Measurements from ENCODE around the gene VCPKMT. TPM values are rescaled to one million over a fixed set of nuclear protein-coding genes. Genes with fewer than 3 reads are reported as not detected.

The VCPKMT gene
- total RNA-seq, 1 experiment from 2014 or later, result 8.2 TPM

DNA sequence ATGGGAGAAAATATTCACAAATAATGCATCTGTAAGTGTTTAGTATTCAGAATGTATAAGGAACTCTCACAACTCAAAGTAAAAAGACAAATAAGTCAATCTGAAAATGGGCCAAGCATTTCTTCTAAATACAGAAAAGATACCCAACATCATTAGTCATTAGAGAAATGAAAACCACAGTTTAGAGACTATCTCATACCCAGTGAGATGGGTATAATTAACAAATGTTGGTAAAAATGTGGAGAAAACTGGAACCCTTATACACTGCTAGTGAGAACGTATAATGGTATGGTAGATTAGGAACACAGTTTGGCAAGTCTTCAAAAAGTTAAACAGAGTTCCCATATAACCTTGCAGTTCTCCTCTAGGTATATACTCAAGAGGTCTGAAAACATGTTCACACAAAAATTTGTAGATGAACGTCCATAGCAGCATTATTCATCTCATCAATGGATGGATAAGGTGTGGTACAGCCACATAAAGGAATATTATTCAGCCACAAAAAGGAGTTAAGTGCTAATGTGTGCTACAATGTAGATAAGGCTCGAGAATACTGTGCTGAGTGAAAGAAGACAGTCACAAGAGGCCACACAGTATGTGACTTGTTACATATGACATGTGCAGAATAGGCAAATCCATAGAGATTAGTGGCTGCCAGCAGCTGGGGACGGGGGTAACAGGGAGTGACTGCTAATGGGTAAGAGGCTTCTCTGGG lies 5.9 kb downstream of the VCPKMT start:
- CTCF ChIA-PET, result no interaction called here
- intact Hi-C loops (cut with micrococcal nuclease), result no loop called here

DNA sequence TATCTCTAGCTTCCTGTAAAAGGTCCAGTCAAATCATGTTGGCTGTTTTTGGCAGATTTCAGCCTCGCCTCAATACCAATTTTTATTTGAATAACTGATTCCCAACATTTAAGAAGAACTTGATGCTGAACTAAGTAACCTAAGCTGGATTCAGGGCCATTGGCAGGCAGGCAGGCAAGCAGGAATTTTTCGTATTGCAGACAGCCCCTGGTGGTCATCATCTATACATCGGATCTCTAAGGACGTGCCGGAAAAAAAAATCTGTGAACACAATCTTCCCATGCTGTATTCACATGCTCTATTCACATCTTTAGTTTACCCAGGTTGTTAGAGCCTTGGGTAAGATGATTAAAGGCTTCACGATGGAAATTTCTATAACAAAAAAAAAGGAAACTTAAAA lies 7.0 kb downstream of the VCPKMT start:
- intact Hi-C loops (cut with micrococcal nuclease), result loop anchor here (5.0 kb wide), 1 partner anchor 342 kb away; the partner anchor contains the start of gene KLHDC2
- H3K9ac ChIP-seq (ENCODE audit: low read length), result no peak overlapping the region
- peaks cover 4% of the 10 kb centered on the region for H3F3A ChIP-seq (ENCODE audit: low read length, unreplicated experiment)
- no TSS peak for BruUV-seq (replicated peaks)
- DNase-seq, result peak; percentile 38
- H3K79me2 ChIP-seq (ENCODE audit: low read length), result peaks cover 29% of the 10 kb centered on the region
- peak; percentile 16; the same call in 1 of the 2 replicates for ATAC-seq
- no peak overlapping the region for H2AFZ ChIP-seq (ENCODE audit: low read length)
- CTCF ChIA-PET, result interaction anchor here (0.6 to 1.1 kb wide), 2 partner anchors 244 to 247 kb away, joined by 3 to 4 read pairs; no protein-coding TSS in a partner anchor
- H3K4me3 ChIP-seq (ENCODE audit: low read length), result no peak overlapping the region
- POLR2A ChIA-PET (ENCODE audit: unreplicated experiment), result interaction anchor here (0.6 kb wide), 2 partner anchors 248 to 451 kb away, joined by 3 read pairs; no protein-coding TSS in a partner anchor
- no peak for TF ChIP-seq EZH2 (IDR thresholded peaks at IDR 0.05; ENCODE audit: low read length, unreplicated experiment)
- no peak for TF ChIP-seq EZH2phosphoT487 (IDR thresholded peaks at IDR 0.05; ENCODE audit: borderline replicate concordance, low read length)
- TF ChIP-seq, protein P1, sequence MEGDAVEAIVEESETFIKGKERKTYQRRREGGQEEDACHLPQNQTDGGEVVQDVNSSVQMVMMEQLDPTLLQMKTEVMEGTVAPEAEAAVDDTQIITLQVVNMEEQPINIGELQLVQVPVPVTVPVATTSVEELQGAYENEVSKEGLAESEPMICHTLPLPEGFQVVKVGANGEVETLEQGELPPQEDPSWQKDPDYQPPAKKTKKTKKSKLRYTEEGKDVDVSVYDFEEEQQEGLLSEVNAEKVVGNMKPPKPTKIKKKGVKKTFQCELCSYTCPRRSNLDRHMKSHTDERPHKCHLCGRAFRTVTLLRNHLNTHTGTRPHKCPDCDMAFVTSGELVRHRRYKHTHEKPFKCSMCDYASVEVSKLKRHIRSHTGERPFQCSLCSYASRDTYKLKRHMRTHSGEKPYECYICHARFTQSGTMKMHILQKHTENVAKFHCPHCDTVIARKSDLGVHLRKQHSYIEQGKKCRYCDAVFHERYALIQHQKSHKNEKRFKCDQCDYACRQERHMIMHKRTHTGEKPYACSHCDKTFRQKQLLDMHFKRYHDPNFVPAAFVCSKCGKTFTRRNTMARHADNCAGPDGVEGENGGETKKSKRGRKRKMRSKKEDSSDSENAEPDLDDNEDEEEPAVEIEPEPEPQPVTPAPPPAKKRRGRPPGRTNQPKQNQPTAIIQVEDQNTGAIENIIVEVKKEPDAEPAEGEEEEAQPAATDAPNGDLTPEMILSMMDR (conservative IDR thresholded peaks at IDR 0.05; ENCODE audit: low read depth, low read length), result peak; percentile 62
- peaks cover 10% of the 10 kb centered on the region for H3K4me1 ChIP-seq (ENCODE audit: insufficient read depth, low read length)
- peaks cover 39% of the 10 kb centered on the region for H3K36me3 ChIP-seq (ENCODE audit: low read depth, low read length)
- no peaks in the 10 kb centered on the region for H3K9me3 ChIP-seq (ENCODE audit: low read length)
- no peak overlapping the region for H3K4me2 ChIP-seq (ENCODE audit: low read length)
- H3K9me2 ChIP-seq (replicated peaks; ENCODE audit: low read length), result no peaks in the 10 kb centered on the region
- no peak overlapping the region for H3K27ac ChIP-seq (ENCODE audit: low read length)
- H3K27me3 ChIP-seq (ENCODE audit: low read length), result no peaks in the 10 kb centered on the region
- 0 out of 2 replicates have a peak, but pooled peaks cover under 1% of the 10 kb centered on the region for H4K20me1 ChIP-seq (ENCODE audit: low read length)

More for the DNA sequence above, 5.9 kb downstream of the VCPKMT start:
- peaks cover 48% of the 10 kb centered on the region for H3K36me3 ChIP-seq (ENCODE audit: low read depth, low read length)
- no peak overlapping the region for H3K27ac ChIP-seq (ENCODE audit: low read length)
- peaks cover 7% of the 10 kb centered on the region for H4K20me1 ChIP-seq (ENCODE audit: low read length)
- no peak overlapping the region for H3K4me2 ChIP-seq (ENCODE audit: low read length)
- no peak overlapping the region for H3K4me3 ChIP-seq (ENCODE audit: low read length)
- H3K27me3 ChIP-seq (ENCODE audit: low read length), result no peaks in the 10 kb centered on the region
- no peak for DNase-seq
- no peak for TF ChIP-seq EZH2phosphoT487 (IDR thresholded peaks at IDR 0.05; ENCODE audit: borderline replicate concordance, low read length)
- TF ChIP-seq EZH2 (IDR thresholded peaks at IDR 0.05; ENCODE audit: low read length, unreplicated experiment), result no peak
- TF ChIP-seq, protein P1 (conservative IDR thresholded peaks at IDR 0.05; ENCODE audit: low read depth, low read length), result no peak
- no peak overlapping the region for H2AFZ ChIP-seq (ENCODE audit: low read length)
- no peak overlapping the region for H3K9ac ChIP-seq (ENCODE audit: low read length)
- peaks cover 40% of the 10 kb centered on the region for H3K79me2 ChIP-seq (ENCODE audit: low read length)
- no peaks in the 10 kb centered on the region for H3K9me3 ChIP-seq (ENCODE audit: low read length)
- no peaks in the 10 kb centered on the region for H3K9me2 ChIP-seq (replicated peaks; ENCODE audit: low read length)
- H3K4me1 ChIP-seq (ENCODE audit: insufficient read depth, low read length), result peaks cover 16% of the 10 kb centered on the region
- POLR2A ChIA-PET (ENCODE audit: unreplicated experiment), result no interaction called here
- peaks cover 4% of the 10 kb centered on the region for H3F3A ChIP-seq (ENCODE audit: low read length, unreplicated experiment)
- no TSS peak for BruUV-seq (replicated peaks)
- ATAC-seq, result no peak

DNA sequence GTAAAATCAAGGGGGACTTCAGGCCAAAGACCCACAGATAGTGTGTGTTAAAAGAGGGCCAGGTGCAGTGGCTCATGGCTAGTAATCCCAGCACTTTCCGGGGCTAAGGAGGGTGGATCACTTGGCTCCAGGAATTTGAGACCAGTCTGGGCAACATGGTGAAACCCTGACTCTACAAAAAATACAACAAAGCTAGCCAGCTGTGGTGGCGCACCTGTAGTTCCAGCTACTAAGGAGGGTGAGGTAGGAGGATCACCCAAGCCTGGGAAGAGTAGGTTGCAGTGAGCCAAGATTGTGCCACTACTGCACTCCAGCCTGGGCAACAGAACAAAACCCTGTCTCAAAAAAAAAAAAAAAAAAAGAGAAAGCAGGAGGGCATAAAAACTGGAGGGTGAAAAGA lies 8.5 kb downstream of the VCPKMT start:
- DNase-seq (no peak), ATAC-seq (no peak)
- H3K79me2 ChIP-seq (ENCODE audit: low read length), result peaks cover 16% of the 10 kb centered on the region
- TF ChIP-seq, protein P1 (conservative IDR thresholded peaks at IDR 0.05; ENCODE audit: low read depth, low read length), result no peak
- TF ChIP-seq EZH2phosphoT487 (IDR thresholded peaks at IDR 0.05; ENCODE audit: borderline replicate concordance, low read length) (no peak), EZH2 (IDR thresholded peaks at IDR 0.05; ENCODE audit: low read length, unreplicated experiment) (no peak)
- no peaks in the 10 kb centered on the region for H4K20me1 ChIP-seq (ENCODE audit: low read length)
- POLR2A ChIA-PET (ENCODE audit: unreplicated experiment), result interaction anchor here (0.6 kb wide), 1 partner anchor 245 kb away, joined by 3 read pairs; no protein-coding TSS in a partner anchor
- no TSS peak for BruUV-seq (replicated peaks)
- H3K4me2 ChIP-seq (ENCODE audit: low read length), result no peak overlapping the region
- no peaks in the 10 kb centered on the region for H3K9me2 ChIP-seq (replicated peaks; ENCODE audit: low read length)
- peaks cover 29% of the 10 kb centered on the region for H3K36me3 ChIP-seq (ENCODE audit: low read depth, low read length)
- H3K9me3 ChIP-seq (ENCODE audit: low read length), result no peaks in the 10 kb centered on the region
- H2AFZ ChIP-seq (ENCODE audit: low read length), result no peak overlapping the region
- H3F3A ChIP-seq (ENCODE audit: low read length, unreplicated experiment), result peaks cover 4% of the 10 kb centered on the region
- H3K27me3 ChIP-seq (ENCODE audit: low read length), result no peaks in the 10 kb centered on the region
- H3K27ac ChIP-seq (ENCODE audit: low read length), result no peak overlapping the region
- CTCF ChIA-PET, result interaction anchor here (1.0 kb wide), 1 partner anchor 240 kb away, joined by 10 read pairs; no protein-coding TSS in a partner anchor
- intact Hi-C loops (cut with micrococcal nuclease), result loop anchor here (5.0 kb wide), 1 partner anchor 341 kb away; the partner anchor contains the start of gene KLHDC2
- peaks cover 7% of the 10 kb centered on the region for H3K4me1 ChIP-seq (ENCODE audit: insufficient read depth, low read length)
- no peak overlapping the region for H3K9ac ChIP-seq (ENCODE audit: low read length)
- H3K4me3 ChIP-seq (ENCODE audit: low read length), result no peak overlapping the region

Data from PC-3 (cell line).